IPS DF 19.7 (cell line): ENCODE measurements around the gene VANGL2.

Source experiments
- DNase-seq: peaks from one replicate; pipeline ENCODE4 v3.0.0-alpha.2; 2013; ENCODE audit warnings: low read depth, low spot score

VANGL2 gene

DNA sequence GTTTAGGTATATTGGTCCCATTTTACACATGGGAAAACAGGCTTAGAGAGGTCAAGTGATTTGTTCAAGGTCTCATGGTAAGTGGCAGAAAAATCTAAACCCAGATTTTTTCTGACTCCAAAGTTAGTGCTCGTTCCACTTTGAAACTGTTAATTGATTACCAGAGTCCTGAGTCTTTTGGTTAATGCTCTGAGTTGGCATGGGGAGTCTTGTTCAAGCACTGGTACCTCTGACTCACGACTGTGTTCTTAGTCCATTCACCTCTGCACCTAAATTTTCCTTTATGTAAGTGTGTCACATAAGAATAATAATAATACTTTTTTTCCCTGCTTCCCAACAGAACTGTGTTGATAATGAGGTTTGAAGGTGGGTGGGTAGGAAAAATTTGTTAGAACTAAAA lies 59.3 kb downstream of the VANGL2 start:
- DNase-seq: no peak

GRCh38 chr1:160460214-160460642 lies 59.9 kb downstream of the VANGL2 start:
- DNase-seq: no peak

DNA sequence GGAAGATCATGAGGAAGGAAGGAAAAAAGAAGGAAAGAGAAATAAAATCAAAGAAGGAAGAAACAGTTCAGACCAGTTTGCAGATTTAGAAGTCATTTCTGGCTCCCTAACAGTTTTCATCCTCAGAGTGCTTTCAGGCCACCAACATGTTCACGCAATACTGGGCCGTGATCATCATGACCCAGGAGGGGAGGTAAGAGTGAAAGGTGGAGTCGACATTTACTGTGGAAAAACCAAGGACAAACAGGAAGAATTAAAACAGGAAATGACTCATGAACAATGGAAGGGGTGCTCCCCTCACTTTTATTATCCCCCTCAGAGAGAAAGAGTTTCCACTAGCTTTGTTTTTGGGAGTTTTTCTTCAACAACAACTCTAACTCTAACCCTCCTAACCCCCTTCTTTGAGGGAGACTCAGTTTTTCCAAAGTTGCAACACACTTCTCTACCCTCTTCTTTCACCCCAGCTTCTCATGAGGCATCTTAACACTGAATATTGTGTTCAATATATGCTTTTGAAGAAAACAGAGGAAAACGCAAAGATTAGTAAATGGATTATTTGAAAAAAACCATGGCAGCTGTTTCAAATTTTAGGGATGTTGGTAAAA lies 60.4 kb downstream of the VANGL2 start:
- DNase-seq: no peak

- no peak for DNase-seq
These were observed 64.8 kb downstream of the VANGL2 start for GRCh38 chr1:160465123-160465522.

DNA sequence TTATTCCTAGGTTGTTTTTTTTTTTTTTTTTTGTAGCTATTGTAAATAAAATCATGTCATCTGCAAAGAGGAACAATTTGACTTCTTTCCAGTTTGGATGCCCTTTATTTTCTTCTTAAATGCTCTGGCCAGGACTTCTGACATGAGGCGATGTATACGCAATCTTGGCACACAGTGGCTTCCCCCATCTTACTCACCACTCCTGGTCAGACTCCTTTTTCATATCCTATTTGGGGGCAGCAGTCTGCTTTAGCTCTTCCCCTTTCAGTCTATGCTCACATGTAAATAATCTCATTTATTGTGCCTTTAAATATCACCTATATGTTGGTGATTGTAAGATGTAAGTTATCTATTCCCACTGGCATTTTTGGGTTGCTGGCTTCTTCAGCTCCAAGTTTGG lies 66.6 kb downstream of the VANGL2 start:
- DNase-seq: no peak

DNA sequence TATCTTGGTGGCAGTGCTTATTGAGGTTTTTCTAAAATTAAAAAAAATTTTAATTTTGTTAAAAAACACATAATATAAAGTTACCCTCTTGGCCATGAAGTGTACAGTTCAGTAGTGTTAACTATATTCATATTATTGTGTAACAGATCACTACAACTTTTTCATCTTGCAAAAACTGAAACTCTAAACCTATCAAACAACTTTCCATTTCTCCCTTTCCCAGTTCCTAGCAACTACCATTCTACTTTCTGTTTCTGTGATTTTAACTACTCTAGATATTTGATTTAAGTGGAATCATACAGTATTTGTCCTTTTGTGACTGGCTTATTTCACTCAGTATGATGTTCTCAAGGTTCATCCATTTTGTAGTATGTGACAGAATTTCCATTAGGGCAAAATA lies 67.2 kb downstream of the VANGL2 start:
- DNase-seq: no peak

GRCh38 chr1:160471253-160471652 lies 70.9 kb downstream of the VANGL2 start:
- DNase-seq: no peak

DNA sequence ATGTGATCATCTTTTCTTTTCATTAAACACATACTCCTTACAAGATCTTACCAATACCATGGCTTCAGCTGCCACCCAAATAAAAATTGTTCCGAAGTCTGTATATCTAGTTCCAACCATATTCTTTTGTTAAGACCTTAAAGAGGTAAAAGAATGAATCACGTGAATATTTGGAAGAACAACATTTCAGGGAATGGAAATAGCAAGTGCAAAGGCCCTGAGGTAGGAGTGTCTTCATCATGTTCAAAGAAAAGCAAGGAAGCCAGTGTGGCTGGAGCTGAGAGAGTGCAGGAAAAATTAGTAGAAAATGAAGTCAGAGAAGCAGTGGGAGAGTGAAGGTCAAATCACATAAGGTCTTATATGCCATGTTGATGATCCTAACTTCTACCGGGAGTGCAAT lies 71.7 kb downstream of the VANGL2 start:
- no peak for DNase-seq

GRCh38 chr1:160474392-160475242 lies 74.3 kb downstream of the VANGL2 start:
- no peak for DNase-seq
